Stimulated activated CD4-positive, alpha-beta T cell treated with anti-CD3 and anti-CD28 coated beads, Interleukin-2, amount 100 ng/mL, for 48 hours (primary cell): ENCODE results near the gene POR.
"Not testable (repeated sequence)": the region's sequence is repeated elsewhere in the genome, so short reads cannot be mapped to it uniquely, and the experiment has no call there.

Experiments used
- DNase-seq, 2 donors: peaks; one replicate each; pipeline ENCODE4 v3.0.0-alpha.2; 2020

The POR gene

DNA sequence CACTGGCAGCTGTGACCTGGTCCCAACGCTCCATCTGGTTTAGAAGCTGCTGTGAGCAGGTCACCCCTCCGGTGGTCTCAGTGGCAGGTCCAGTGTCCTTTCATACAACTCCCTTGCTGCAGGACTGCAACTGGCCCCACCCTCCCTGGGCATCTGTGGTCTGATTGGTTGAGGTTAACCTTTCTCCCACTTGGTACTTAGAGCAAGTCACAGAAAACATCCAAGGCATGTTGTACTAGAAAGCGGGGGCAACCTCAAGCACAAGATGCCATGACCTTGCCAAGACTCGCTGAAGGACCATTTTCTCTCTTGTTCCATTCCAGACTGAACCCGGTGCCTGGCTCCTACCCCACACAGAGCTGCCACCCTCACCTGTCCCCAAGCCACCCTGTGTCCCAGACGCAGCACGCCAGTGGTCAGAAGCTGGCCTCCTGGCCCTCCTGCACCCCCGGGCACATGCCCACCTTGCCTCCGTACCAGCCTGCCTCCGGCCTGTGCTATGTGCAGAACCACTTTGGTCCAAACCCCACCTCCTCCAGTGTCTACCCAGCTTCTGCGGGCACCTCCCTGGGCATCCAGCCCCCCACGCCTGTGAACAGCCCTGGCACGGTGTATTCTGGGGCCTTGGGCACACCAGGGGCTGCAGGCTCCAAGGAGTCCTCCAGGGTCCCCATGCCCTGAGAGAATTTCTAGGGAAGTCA lies 27.1 kb upstream of the POR start:
- no peak for DNase-seq

DNA sequence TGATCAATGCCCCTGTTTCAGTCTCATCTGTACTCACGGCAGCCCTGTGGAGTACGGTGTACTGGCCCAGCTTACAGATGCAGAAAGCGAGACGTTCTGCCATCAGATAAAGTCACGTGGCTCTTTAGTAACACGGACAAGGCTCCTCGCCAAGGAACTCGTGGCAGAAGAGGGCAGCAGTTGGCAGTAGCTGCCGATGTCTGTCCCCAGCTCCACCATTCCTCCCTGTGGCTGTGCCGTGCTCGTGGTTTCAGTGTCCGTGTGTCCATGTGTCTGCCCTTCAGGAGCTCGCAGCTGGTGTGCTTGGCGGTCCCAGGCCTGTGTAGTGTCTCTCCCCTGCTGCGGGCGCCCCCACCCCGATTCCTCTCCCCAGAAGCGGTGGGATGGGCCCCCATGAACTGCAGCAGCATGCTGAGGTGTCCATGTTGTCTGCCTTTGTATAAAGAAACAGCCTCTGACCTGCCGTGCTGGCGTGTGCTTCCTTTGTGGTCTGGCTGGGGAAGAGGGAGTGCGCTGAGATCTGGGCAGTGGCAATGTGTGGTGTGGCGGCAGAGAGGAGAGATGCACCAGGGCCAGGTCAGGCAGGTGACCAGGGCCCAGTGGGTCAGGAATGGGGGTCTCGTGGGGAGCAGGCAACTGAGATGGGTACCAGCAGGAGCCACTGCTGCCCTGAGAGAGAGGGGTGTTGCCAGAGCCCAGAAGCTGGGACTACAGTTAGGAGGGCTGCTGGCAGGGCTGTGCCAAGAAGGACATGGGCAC lies 26.3 kb upstream of the POR start:
- DNase-seq, result no peak

DNA sequence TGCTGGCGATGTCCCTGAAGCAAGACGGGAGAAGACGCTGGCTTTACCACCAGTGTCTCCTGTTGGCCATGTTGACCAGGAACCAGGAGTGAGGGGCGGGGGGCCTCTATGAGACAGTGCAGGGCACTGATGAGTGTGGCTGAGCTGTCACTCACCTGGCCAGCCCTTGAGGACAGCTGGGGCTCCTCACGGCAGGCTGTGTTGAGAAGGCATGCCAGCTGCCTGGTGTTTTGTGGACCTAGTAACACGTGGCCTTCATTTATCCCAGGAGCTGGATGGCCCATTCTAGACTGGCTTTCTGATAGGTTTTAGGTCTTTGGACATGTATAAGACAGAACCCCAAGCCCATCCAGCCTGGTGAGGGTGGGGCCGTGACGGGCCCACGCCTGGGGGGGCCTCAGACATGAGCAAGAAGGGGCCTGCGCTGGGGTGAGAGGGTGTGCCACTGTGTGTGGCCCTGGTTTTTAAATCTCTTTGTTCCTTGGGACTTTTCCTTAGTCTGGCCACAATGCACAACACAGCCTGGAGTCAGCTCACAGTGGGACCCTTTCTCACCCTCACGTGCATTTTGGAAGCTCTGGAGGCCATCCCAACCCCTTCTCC lies 25.6 kb upstream of the POR start:
- no peak for DNase-seq

DNA sequence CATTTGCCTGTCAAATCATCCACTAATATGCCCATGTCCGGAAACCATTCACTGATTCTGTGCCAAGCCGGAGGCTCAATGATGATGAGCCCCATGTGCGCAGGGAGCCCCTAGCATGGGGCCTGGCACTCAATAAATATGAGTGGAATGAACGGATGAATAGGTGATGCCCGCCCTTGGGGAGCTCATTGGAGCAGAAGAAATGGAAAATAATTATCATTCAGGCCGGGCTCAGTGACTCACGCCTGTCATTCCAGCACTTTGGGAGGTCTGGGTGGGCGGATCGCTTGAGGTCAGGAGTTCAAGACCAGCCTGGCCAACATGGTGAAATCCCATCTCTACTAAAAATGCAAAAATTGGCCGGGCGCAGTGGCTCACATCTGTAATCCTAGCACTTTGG lies 25.1 kb upstream of the POR start:
- DNase-seq, result no peak

DNA sequence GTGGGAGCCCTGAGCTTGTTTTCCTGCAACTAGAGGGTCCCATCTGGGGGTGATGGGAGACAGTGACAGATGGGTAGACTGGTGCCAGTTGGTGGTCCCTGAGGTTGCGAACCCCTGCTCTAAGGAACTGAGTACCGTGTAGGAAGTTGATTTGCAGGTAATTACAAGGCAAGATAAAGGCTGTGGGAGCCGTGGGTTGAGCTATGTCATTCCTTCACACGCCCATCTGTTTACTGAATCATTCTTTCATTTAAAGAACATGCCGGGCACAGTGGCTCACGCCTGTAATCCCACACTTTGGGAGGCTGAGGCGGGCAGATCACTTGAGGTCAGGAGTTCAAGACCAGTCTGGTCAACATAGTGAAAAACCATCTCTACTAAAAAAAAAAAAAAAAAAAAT lies 23.7 kb upstream of the POR start:
- not testable (repeated sequence) for DNase-seq

DNA sequence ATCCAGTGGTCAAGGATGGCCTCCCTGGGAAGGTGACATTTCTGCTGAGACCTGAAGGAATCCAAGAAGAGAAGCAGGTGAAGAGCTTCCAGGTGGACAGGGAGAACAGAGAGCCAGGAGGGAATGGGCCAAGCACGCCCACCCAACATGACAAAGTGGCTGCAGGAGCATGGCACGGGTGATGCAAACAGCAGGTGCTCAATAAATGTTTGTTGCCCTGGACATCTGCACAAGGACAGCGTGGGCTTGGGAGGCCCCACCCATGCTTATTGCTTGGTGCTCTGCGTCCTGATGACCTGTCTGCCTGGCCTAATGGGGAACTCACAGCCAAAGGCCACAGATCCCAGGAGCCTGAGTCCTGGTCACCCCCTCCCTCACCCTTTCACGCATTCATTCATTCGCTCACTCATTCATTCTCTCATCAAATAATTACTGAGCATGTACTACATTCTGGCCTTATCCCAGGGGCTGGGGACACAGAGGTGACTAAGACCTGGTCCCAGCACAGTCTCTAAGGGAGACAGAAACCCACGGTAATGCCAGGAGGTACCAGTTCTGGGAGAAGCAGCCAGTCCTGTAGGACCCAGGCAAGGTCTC lies 23.0 kb upstream of the POR start:
- DNase-seq, result no peak

DNA sequence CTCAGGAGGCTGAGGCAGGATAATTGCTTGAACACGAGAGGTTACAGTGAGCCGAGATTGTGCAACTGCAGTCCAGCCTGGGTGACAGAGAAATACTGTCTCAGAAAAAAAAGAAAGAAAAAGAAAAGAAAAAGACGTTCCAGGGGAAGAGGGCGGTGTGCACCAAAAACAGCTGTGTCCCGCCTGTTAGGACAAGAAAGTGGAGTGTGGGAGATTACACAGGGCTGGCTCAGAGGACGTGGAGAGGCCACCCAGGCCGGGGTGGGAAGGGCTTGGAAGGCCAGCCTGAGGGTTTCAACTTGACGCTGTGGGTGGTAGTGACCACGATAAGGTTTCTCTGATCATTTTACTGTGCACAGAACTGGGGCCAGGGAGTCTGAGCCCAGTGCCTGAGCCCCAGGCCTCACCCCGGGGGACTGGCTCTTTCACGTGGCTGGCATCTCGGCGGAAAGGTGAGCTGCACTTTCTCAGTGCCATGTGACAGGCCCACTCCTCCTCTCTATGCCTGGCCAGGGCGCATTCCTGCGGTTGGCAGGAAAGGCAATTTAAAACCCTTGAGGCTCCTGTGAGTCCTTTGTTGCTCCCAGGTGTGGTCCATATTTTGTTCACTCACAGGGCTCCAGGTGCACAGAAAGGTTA lies 22.2 kb upstream of the POR start:
- no peak for DNase-seq

DNA sequence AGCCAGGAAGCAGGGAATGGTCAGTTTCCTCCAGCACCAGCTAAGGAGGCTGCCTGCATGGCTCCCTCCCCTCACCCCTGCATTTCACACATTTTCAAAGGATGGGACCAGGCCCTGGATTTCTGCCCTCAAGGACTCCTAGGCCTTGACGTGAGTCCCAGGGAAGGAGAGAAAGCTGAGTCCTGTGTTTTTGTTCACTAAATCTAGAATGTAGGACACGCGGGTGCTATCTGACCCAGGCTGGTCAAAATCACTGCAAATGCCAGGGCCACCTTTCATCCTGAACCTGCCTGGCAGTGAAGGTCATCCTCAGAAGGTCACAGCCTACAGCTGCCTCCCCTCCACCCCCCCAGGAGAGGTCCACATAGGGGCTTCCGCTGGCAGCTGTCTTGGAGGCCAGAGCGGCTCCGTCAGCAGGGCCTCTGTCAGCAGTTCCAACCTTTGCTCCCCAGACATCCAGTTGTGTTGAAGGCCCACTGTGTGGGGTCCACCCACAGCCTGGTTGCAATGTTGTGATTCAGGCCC lies 18.1 kb upstream of the POR start:
- no peak for DNase-seq

DNA sequence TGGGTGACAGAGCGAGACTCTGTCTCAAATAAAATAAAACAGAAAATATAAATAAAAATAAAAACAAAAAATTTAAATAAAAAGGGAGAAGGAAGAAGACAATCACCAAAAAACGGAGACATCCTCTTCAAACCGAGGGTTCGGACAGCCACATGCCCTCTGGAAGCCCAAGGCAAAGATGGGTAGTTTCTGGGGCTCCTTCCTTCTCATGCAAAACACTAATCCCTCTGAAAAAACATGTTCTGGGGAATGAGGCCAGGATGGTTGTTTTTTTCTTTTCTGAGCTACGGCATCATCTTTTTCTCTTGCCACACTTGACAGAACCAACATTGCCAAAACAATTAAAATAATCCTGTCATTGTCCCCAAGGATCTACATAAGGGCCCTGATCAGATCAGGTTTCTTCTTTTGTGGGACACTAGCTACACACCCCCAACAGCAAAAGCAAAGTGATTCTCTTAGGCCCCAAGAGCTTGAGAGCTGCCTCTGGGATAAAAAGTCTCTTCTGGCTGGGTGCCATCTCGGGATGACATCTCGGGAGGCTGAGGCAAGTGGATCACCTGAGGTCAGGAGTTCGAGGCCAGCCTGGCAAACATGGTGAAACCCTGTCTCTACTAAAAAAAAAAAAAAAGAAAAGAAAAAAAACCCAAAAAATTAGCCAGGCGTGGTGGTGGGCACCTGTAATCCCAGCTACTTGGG lies 14.2 kb upstream of the POR start:
- no peak for DNase-seq

DNA sequence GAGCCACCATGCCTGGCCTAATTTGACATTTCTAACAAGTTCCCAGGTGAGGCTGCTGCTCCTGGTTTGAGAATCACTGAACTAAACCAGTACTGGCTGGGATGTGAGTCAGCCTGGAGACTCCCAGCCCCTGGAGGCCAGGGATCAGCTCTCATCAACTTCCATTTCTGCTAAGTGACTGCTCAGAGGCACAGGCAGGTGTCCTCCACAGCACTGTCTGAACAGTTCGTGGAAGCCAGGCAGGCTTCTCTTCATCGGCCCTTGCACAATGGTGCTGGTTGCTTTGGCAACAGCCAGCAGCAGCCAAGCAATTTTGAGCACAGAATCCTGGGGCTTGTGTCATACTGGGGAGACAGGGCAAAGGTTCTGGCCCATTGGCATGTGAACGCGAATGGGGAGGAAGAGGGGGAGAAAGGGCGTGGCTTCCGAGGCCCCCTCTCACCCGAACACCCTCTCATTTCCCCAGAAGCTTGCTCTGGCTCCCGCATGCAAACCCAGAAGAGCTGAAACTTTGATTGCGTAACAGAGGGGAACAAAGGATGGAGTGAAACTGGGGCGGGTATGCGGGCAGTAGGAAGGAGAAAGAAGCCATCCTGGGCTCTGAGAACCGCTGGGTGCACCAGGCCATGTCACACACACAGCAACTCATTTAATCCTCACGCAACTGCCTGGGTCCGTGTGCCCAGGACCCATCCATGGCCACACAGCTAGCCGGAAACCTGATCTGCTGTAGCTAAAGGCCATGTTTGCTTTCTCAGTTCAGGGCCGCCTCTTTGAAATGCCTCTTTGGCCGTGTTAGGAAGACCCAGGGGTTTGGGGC lies 9.0 kb upstream of the POR start:
- no peak for DNase-seq

DNA sequence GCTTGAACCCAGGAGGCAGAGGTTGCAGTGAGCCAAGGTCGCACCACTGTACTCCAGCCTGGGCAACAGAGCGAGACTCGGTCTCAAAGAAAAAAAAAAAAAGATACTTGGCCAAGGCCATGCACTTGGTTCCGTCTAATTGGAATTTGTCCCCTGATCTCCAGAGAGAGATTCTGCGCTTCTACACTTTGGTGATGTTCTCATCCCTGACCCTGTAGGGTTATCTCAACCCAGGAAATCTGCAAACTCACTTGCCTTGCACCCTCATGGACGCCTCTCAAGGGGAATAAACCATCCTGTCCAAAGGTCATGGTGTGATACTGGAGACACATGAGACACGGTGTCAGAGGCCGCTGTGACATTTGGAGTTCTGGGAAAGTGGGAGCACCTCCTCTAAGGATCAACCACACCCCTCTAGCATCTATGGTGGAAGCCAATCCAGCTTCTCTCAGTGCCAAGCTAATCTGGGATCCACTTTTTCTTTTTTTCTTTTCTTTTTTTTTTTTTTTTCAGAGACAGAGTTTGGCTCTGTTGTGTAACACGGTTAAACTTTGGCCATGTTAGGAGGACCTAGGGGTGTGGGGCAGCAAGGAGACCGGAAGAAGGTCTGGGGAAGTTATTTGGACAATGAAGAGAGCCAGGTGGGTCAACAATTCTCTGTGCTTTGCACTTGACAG lies 7.8 kb upstream of the POR start:
- DNase-seq, result no peak

DNA sequence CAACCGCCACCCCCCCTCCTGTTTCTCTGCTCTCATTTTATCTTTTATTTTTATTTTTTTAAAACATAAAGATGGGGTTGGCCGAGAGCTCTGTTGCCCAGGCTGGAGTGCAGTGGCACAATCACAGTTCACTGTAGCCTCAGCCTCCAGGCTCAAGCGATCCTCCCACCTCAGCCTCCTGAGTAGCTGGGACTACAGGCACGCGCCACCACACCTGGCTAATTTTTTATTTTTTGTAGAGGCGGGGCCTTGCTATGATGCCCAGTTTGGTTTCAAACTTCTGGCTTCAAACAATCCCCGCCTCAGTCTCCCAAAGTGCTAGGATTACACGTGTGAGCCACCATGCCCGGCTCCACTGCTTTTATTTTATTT lies 7.3 kb upstream of the POR start:
- DNase-seq, result not testable (repeated sequence)

DNA sequence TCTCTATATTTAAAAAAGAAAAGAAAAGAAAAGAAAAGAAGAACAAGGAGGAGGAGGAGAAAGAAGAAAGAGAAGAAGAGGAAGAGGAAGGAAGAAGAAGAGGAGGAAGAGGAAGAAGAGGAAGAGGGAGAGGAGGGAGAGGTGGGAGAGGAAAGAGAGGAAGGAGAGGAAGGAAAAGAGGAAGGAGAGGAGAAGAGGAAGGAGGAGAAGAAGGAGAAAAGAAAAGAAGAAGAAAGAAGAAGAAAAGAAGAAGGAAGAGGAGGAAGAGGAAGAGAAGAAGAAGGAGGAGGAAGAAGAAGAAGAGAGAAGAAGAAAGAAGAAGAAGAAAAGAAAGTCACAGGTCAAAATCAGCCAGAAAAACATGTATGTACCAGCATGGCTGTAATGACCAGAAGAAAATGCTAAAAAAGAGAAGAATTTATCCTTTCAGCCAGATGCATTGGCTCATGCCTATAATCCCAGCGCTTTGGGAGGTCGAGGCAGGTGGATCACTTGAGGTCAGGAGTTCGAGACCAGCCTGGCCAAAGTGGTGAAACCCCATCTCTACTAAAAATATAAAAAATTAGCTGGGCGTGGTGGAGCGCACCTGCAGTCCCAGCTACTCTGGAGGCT lies 5.3 kb upstream of the POR start:
- DNase-seq, result no peak

DNA sequence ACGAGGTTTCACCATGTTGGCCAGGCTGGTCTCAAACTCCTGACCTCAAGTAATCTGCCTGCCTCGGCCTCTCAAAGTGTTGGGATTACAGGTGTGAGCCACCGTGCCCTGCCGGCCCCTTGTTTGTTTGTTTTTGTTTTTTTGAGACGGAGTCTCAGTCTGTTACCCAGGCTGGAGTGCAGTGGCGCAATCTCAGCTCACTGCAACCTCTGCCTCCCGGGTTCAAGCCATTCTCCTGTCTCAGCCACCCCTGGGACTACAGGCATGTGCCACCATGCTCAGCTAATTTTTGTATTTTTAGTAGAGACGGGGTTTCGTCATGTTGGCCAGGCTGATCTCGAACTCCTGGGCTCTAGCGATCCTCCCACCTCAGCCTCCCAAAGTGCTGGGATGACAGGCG lies 3.8 kb upstream of the POR start:
- DNase-seq, result not testable (repeated sequence)

DNA sequence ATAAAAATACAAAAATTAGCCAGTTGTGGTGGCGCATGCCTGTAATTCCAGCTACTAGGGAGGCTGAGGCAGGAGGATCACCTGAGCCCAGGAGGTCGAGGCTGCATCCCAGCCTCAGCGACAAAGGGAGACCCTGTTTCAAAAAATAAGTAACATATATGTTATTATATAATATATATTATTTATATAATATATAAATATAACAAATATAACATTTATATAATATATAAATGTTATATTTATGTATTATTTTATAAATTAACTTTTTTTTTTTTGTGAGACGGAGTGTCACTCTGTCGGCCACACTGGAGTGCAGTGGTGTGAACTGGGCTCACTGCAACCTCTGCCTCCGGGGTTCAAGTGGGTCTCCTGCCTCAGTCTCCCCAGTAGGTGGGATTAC lies 1.5 kb upstream of the POR start:
- DNase-seq, result no peak

DNA sequence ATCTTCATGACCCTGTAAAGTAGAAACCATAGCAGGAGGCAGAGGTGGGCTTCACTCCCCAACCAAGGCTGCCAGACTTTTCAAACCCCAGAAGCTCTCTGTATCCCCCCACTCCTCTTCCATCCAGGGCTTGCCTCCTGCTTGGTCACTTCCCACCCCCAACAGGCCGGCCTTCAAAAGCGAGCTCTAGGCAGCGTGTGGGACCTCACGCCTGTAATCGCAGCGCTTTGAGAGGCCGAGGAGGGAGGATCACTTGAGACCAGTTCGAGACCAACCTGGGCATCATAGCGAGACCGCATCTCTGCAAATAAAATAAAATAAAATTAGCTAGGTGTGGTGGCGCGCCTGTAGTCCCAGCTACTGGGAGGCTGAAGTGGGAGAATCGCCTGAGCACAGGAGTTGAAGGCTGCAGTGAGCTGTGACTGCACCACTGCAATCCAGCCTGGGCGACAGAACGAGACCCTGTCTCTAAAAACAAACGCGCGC lies 743 bp upstream of the POR start:
- no peak for DNase-seq

DNA sequence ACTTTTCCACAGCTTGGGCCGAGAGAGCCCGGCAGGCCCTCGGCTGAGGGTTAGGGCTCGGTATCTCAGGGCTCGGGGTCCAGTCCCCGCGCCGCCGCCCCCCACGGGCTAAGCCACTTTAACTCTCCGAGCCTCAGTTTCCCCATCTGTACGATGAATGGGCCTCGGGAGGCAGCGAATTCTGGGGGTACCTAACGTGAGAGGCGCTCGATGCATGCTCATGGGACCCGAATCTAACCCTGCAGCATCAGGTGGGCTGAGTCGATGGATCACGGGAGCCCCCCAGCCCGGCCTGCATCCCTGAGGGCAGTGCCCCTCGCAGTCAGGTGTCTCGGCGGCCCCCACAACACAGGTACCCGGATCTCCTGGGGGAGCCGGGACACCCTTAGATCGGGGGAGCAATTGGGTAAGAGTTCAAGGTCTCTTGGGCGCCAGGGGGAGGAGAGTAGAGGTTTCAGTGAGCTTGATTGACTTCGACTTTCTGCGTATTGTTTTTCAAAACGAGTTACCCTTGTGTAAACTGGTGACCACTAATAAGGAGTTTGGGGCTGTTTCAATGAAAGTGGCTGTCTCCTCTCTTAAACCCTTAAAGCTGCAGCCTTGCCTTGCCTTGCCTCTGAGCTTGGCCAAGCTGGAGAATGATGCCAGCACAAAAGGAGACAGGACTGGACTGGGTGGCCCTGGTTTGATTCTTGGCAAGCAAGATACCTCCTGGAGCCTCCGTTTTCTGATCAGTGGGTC lies 631 bp downstream of the POR start:
- DNase-seq, result peak in 1 of 2 donors; percentile 10

DNA sequence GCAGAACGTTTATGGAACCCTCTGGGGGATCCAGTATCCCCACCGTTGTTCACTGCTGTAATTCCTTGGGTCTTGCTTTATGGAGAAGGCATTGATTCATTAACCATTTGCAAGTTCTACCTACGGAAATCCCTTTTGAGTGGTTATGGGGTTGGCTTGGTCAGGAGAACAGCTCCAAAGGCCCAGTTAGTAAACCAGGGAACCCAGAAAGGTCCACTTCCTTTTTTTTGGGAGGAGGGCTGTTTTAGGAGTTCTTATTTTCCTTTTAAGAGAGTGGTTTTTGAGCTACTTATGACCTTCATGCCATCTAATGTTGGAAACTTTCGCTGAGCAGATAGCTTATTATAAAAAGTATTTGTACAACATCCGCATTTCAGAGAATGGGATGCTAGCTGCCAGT lies 1.3 kb downstream of the POR start:
- DNase-seq, result no peak
